Measurements from ENCODE around the gene ARV1.
A peak's percentile ranks its signal among the peaks of the same experiment; 100 is the strongest.
"Not testable (repeated sequence)": the region's sequence is repeated elsewhere in the genome, so short reads cannot be mapped to it uniquely, and the experiment has no call there.

Gene ARV1

GRCh38 chr1:231021540-231022031 lies 42.7 kb downstream of the ARV1 start:
- no peak for DNase-seq

- not testable (repeated sequence) for DNase-seq
These were observed 43.6 kb downstream of the ARV1 start for GRCh38 chr1:231022543-231022942.

GRCh38 chr1:231023150-231023549 lies 44.3 kb downstream of the ARV1 start:
- no peak for DNase-seq

- no peak for DNase-seq
These were observed 47.7 kb downstream of the ARV1 start for GRCh38 chr1:231026576-231026975.

GRCh38 chr1:231027136-231027925 lies 48.4 kb downstream of the ARV1 start:
- no peak for DNase-seq

GRCh38 chr1:231027971-231028370 lies 49.1 kb downstream of the ARV1 start:
- DNase-seq, result no peak

- peak; percentile 31 for DNase-seq
These were observed 49.8 kb downstream of the ARV1 start for GRCh38 chr1:231028682-231029081.

- not testable (repeated sequence) for DNase-seq
These were observed 50.4 kb downstream of the ARV1 start for GRCh38 chr1:231029247-231029646.

GRCh38 chr1:231029841-231030240 lies 50.9 kb downstream of the ARV1 start:
- DNase-seq, result no peak

- no peak for DNase-seq
These were observed 54.1 kb downstream of the ARV1 start for GRCh38 chr1:231032963-231033362.

GRCh38 chr1:231035799-231036198 lies 56.9 kb downstream of the ARV1 start:
- DNase-seq, result no peak

- DNase-seq, result no peak
These were observed 57.5 kb downstream of the ARV1 start for GRCh38 chr1:231036416-231036815.

- no peak for DNase-seq
These were observed 59.0 kb downstream of the ARV1 start for GRCh38 chr1:231037585-231038517.

GRCh38 chr1:231039161-231040018 lies 60.5 kb downstream of the ARV1 start:
- peak; percentile 32 for DNase-seq

- peak; percentile 41 for DNase-seq
These were observed 61.3 kb downstream of the ARV1 start, which contains the start of gene FAM89A for GRCh38 chr1:231040019-231040799. FAM89A (minus strand) TSS chr1:231040254; CDS start chr1:231040211, 43 bp downstream.

- DNase-seq, result no peak
These were observed 62.2 kb downstream of the ARV1 start for GRCh38 chr1:231040800-231041718.

GRCh38 chr1:231041719-231042261 lies 62.9 kb downstream of the ARV1 start:
- no peak for DNase-seq

- no peak for DNase-seq
These were observed 65.7 kb downstream of the ARV1 start for GRCh38 chr1:231044588-231044987.

- no peak for DNase-seq
These were observed 66.4 kb downstream of the ARV1 start for GRCh38 chr1:231045286-231045685.
